ENCODE measurements around the gene FAM76A.
"Not testable (repeated sequence)": the region's sequence is repeated elsewhere in the genome, so short reads cannot be mapped to it uniquely, and the experiment has no call there.

FAM76A gene

GRCh38 chr1:27778056-27778455 lies 52.3 kb downstream of the FAM76A start:
- DNase-seq (ENCODE audit: low read depth) = no peak

GRCh38 chr1:27779122-27779521 lies 53.4 kb downstream of the FAM76A start:
- no peak for DNase-seq (ENCODE audit: low read depth)

DNA sequence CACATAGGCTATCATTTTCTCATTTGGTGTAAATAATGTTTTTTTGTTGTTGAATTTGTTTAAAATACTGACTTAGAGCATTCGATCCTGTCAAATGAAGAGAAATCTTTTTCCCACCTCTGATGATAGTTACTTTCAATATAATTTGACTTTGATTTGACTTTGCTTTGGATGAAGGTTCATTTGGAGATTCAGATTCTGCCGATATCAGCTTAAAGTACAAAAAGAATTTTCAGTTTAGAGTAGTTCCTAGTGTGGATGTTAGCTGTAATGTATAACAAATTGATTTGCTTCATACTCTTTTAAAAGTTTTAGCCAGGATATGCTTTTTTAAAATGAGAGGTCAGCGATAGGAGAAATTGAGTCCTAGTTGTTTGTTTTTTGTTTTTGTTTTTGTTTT lies 57.2 kb downstream of the FAM76A start:
- DNase-seq (ENCODE audit: low read depth) = no peak

- no peak for DNase-seq (ENCODE audit: low read depth)
Measured at GRCh38 chr1:27784700-27785099, 58.9 kb downstream of the FAM76A start.

DNA sequence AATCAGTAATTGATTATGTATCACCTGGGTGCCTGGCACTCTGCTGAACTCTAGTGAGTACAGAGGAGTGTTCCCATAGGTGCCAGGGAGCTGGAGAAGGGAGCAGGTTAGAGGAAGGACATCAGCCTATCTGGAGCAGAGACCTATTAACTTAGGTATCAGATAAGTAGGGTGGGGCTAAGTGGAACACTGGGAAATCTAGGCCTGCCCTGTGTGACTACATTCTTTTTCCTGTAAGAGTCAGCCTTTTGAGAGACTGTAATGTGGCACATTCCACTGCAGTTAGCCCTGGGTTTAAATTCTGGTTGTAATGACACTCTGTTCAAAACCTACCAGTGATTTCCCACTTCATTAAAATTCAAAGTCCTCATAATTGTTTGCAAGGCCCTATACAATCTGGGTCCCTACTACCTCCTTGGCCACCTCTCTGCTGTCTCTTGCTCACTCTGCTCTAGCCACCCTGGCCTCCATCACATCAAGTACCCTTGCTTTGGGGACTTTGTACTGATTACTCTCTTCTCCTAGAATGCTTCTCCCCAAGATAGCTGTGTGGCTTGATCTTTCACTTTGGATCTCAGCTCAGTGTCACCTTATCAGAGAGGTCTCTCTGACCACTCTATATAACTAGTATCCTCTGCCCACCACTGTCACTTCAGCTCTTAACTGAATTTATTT lies 60.2 kb downstream of the FAM76A start:
- DNase-seq (ENCODE audit: low read depth) = no peak

DNA sequence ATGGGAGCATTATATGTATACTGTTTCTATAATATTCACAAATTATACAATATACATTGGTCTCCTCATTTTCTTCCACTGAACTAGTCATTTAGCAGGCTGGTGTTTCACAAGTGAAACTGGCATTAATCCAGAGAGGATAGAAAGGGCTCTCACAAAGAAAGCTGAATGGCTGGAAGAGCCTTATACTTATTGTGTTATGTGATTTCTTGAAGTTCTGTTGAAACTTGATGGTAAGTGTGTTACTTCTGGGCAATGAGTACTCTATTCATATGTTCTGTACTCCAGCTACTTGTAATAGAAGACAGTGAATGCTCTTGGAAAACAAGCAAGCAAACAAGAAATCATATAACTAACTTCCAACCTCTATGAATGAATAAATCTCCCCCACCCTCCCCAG lies 62.1 kb downstream of the FAM76A start:
- no peak for DNase-seq (ENCODE audit: low read depth)

DNA sequence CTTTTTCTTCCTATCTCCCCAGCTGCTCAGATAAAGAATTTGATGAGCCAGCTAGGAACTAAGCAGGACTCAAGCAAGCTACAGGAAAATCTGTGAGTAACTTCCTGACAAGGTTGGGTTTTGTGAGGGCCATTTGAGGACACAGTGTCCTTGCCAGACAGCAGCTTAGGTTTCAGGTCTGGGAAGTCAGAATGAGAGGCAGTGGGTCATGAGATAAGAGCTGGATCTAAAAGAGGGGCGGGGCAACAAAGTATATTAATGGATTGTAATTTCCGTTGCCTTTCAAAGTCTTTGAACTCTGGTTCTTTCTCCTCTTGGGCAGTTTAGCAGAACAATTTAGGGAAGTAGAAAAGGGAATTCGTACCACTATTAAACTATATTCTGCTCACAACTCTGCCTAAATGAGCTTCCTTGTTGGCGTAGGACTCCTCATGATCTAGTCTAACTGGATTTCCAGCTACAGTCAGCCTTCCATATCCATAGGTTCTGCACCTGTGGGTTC lies 63.8 kb downstream of the FAM76A start:
- DNase-seq (ENCODE audit: low read depth) = no peak

DNA sequence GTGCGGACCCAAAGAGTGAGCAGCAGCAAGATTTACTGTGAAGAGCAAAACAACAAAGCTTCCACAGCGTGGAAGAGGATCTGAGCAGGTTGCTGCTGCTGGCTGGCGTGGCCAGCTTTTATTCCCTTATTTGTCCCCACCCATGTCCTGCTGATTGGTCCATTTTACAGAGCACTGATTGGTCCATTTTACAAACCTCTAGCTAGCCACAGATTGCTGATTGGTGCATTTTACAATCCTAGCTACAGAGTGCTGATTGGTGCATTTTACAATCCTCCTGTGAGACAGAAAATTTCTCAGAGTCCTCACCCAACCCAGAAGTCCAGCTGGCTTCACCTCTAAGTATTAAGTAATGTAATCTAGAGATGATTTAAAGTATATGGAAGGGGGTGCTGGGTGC lies 64.5 kb downstream of the FAM76A start:
- not testable (repeated sequence) for DNase-seq (ENCODE audit: low read depth)

- no peak for DNase-seq (ENCODE audit: low read depth)
Measured at GRCh38 chr1:27795601-27796000, 69.8 kb downstream of the FAM76A start.

DNA sequence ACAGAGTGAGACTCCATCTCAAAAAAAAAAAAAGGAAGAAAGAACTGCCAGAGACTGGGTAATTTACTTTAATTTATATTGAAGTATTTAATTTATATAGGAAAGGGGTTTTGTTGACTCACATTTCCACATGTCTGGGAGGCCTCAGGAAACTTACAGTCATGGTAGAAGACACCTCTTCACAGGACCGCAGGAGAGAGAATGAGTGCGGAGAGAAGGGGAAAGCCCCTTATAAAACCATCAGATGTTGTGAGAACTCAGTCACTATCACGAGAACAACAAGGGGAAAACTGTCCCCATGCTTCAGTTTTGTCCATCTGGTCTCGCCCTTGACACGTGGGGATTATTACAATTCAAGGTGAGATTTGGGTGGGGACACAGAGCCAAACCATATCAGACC lies 79.0 kb downstream of the FAM76A start:
- DNase-seq (ENCODE audit: low read depth) = no peak

GRCh38 chr1:27806758-27807157 lies 81.0 kb downstream of the FAM76A start:
- DNase-seq (ENCODE audit: low read depth) = no peak

GRCh38 chr1:27807385-27807784 lies 81.6 kb downstream of the FAM76A start:
- DNase-seq (ENCODE audit: low read depth) = no peak

DNA sequence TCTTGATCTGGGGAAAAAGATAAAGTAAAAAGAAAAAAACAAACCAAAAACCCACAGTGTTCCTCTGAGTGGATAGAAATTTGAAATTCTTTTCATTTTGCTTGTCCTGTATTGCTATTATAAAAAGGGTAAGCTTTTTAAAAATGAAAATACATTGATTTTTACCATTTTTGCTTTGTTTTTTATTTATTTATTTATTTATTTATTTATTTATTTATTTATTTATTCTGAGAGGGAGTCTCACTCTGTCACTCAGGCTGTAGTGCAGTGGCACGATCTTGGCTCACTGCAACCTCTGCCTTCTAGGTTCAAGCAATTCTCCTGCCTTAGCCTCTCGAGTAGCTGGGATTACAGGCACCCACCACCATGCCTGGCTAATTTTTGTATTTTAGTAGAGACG lies 82.4 kb downstream of the FAM76A start:
- not testable (repeated sequence) for DNase-seq (ENCODE audit: low read depth)

- no peak for DNase-seq (ENCODE audit: low read depth)
Measured at GRCh38 chr1:27809883-27810282, 84.1 kb downstream of the FAM76A start.

DNA sequence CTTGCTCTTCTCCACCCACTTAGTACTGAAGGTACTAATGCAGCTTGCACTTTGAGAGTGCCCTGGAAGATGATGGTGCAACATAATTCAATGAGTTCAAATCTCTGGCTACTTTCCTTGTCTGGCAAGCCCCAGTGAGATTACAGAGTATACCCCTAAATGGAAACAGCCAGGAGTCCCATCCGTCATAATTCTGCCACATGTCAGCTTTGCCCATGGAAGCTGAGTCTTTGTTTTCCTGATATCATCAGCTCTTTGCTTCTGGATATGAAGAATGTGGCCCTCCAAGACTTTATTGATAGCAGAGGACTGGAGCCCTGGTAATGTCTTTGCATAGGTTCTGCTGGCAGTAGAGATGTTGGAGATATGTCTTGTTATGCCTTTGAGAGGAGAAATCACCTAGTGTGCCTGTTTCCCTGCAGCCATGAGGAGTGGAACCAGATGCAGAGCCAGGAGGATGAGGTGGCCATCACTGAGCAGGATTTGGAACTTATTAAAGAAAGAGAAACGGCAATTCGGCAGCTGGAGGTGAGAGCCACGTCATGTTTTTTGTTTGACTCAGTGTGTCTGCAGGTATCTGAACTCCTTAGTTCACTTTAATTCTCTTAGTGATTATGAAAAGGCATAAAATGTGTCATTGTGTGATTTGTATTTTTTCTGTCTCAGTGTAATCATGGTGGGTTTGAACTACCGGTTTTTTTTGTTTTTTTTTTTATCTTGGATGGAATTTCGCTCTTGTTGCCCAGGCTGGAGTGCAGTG lies 86.2 kb downstream of the FAM76A start:
- no peak for DNase-seq (ENCODE audit: low read depth)
